BE2C (cell line): ENCODE results near the gene ZNF423.

Source experiments
- DNase-seq: peaks from one replicate; pipeline ENCODE4 v3.0.0-alpha.2; 2020
- H3K27me3 ChIP-seq: fragments of 250-450 bp; sonication (Bioruptor Pico); 2 replicates; pipeline ENCODE4 v1.5.1; 2020; ENCODE audit warnings: mild to moderate bottlenecking
- H3K36me3 ChIP-seq: fragments of 250-450 bp; sonication (Bioruptor Pico); 2 replicates; pipeline ENCODE4 v1.5.1; 2020; ENCODE audit warnings: mild to moderate bottlenecking
- H3K4me1 ChIP-seq: fragments of 250-450 bp; sonication (Bioruptor Pico); 2 replicates; pipeline ENCODE4 v1.5.1; 2020
- H3K4me3 ChIP-seq: 2 replicates; pipeline ENCODE4 v1.5.1; 2011; ENCODE audit warnings: low read depth, low read length
- H3K9me3 ChIP-seq: fragments of 250-450 bp; sonication (Bioruptor Pico); 2 replicates; pipeline ENCODE4 v1.5.1; 2020
- CTCF ChIP-seq: IDR thresholded peaks from 2 replicates; pipeline ENCODE4 v1.5.1; 2012; ENCODE audit warnings: mild to moderate bottlenecking, low read depth, low read length

The ZNF423 gene

DNA sequence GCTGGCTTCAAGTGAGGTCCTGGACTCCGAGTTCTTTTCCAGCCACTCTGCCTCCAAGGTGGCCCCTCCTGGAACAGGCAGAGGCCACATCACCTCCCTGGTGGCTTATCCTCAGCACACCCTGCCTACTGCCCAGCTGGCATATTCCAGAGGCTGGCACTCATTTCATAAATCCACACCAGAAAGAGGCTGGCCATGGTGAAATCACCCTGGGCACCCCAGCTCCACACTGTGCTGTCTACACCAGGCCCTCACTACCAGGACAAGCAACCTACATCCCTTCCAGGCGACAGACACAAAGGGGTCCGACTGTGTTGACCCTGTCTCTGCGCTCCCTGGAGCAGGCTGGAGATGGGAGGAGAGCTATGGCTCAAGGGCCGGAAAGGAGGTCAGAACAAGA is 382.1 kb downstream of the ZNF423 start:
- Histone ChIP-seq H3K9me3 (no peaks in the 10 kb centered on the region), H3K4me3 (no peak overlapping the region), H3K36me3 (no peaks in the 10 kb centered on the region), H3K4me1 (no peaks in the 10 kb centered on the region), H3K27me3 (no peaks in the 10 kb centered on the region)
- no peak for TF ChIP-seq CTCF
- no peak for DNase-seq

GRCh38 chr16:49473131-49473530 is 382.8 kb downstream of the ZNF423 start:
- no peak overlapping the region for H3K4me3 ChIP-seq
- H3K27me3 ChIP-seq = no peaks in the 10 kb centered on the region
- H3K9me3 ChIP-seq = no peaks in the 10 kb centered on the region
- no peaks in the 10 kb centered on the region for H3K4me1 ChIP-seq
- DNase-seq = no peak
- TF ChIP-seq CTCF = no peak
- H3K36me3 ChIP-seq = no peaks in the 10 kb centered on the region

DNA sequence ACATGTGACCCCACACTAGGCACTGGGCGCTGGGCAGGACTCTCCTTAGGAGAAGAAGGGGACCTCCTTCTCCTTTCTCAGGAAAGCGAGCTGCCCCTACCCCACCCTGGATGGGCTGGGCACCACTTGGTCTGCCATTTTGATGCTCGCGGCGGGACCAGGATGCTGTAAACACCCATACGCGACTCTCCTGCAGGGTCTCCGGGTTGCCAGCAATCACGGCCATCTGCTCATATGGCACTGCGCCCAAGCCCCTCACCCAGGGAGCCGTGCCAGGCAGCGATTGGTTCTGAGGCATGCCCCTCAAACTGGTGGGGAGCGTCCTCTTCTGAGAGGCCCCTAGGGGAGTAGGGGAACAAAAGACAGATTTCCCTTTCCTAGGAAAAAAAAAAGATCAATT is 383.3 kb downstream of the ZNF423 start:
- no peaks in the 10 kb centered on the region for H3K36me3 ChIP-seq
- no peaks in the 10 kb centered on the region for H3K4me1 ChIP-seq
- no peaks in the 10 kb centered on the region for H3K27me3 ChIP-seq
- DNase-seq = no peak
- TF ChIP-seq CTCF = no peak
- H3K9me3 ChIP-seq = no peaks in the 10 kb centered on the region
- no peak overlapping the region for H3K4me3 ChIP-seq

GRCh38 chr16:49471038-49471727 is 384.7 kb downstream of the ZNF423 start:
- H3K4me1 ChIP-seq = no peaks in the 10 kb centered on the region
- H3K9me3 ChIP-seq = no peaks in the 10 kb centered on the region
- H3K36me3 ChIP-seq = no peaks in the 10 kb centered on the region
- H3K27me3 ChIP-seq = no peaks in the 10 kb centered on the region
- no peak overlapping the region for H3K4me3 ChIP-seq
- no peak for DNase-seq
- no peak for TF ChIP-seq CTCF

DNA sequence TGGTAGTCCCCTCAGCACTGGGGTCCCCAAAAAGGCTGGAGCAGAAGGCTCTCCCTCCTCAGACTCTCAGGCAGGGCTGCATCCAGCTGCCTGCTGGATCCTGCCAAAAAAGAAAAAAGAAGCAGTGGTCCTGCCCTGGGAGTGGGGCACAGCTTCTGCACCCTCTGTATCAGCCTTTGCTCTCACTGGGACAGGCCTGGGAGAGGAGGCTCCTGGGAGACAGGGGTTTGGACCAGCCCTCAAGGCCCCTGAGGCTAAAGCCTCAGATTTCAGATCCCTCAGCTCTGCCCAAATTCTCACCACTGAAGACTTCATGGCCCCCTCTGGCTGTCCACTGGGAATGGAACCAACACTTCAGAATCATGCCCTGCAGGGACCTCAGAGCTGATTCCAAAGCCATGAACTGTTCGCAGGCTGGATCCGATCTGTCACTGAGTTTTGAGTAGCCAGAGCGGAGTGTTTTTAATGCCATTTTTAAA is 385.4 kb downstream of the ZNF423 start:
- no peaks in the 10 kb centered on the region for H3K27me3 ChIP-seq
- no peak for TF ChIP-seq CTCF
- H3K9me3 ChIP-seq = no peaks in the 10 kb centered on the region
- no peaks in the 10 kb centered on the region for H3K36me3 ChIP-seq
- no peak for DNase-seq
- H3K4me3 ChIP-seq = no peak overlapping the region
- H3K4me1 ChIP-seq = no peaks in the 10 kb centered on the region

GRCh38 chr16:49469930-49470451 is 385.9 kb downstream of the ZNF423 start:
- no peaks in the 10 kb centered on the region for H3K27me3 ChIP-seq
- H3K4me1 ChIP-seq = no peaks in the 10 kb centered on the region
- no peaks in the 10 kb centered on the region for H3K36me3 ChIP-seq
- TF ChIP-seq CTCF = no peak
- no peaks in the 10 kb centered on the region for H3K9me3 ChIP-seq
- no peak overlapping the region for H3K4me3 ChIP-seq
- no peak for DNase-seq
